ENCODE data around the gene DEPDC7.

Gene DEPDC7

DNA sequence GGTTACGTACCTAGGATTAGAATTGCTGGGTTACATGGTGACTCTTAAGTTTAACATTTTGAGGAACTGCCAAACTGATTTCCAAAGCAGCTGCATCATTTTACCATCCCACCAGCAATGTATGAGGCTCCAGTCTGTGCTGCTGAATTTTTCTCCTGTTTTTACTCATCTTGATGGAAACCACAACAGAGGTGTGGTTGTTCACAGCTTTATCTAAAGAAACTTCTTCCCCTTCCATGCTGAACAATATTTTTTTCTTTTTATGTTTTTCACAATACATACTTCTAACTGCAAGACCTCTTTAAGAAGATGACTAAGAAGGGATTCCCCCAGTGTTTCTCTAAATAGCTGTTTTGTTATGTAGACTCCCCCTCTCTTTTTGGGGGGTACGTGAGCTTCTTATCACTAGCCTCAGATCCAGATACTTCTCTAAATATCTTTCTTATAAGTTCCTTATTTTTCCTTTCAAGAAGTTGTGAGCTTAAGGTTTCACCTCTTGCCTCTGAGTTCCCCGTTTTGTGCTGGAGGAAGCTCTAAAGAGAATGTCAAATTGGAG lies 47.7 kb downstream of the DEPDC7 start:
- no peak for DNase-seq

DNA sequence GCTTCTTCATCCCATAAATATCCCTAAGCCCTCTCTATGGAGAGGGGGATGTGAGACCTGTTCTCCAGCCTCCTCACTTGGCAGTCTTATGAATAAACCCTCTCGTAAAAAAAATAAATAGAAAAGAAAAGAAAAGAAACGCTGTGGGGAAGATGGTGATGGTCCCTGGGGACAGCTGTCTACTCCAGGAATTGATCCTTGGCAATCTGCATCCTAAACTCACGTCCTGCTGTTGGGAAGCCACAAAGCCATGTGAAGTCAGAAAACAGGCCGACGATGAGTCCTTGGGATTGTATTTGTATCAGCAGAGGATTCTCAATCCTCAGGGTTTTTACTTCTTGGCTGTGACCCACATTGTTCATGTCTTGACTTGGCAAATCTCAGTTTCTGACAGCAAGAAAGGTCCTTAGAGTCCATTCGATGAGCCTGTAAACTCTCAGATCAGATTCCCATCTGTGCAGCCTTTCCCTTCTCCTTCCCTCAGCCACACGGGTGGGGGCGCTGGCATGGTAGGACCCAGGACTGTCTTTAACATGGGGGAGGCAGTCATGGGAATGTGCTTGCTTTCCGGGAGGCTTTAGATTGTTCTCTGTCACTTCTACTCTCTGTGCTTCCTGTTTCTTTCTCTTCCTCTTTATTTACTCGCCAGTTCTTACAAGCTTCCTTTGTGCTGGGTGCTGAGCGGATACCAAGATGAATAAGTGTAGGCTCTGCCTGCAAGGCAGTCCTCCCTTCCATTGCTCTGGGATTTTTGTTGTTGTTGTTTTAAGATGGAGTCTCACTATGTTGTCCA lies 48.6 kb downstream of the DEPDC7 start:
- peak in 4 of 14 donors; percentile 7 to 16 (median 10) for DNase-seq

DNA sequence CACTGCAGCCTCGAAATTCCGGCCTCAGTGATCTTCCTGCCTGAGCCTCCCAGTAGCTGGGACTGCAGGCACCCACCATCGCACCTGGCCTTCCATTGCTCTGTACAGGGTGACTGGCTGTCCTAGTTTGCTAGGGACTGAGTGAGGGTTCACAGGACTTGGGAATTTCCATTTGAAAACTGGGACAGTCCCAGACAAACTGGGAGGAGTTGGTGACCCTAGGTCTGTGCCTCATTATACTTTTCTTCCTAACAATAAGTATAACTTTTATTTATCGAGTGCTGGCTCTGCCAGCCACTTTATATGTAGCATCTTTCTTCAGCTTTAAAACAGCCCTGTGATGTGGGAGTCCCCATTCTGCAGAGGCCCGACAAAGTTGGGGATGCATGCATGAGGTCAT lies 49.2 kb downstream of the DEPDC7 start:
- DNase-seq: no peak

DNA sequence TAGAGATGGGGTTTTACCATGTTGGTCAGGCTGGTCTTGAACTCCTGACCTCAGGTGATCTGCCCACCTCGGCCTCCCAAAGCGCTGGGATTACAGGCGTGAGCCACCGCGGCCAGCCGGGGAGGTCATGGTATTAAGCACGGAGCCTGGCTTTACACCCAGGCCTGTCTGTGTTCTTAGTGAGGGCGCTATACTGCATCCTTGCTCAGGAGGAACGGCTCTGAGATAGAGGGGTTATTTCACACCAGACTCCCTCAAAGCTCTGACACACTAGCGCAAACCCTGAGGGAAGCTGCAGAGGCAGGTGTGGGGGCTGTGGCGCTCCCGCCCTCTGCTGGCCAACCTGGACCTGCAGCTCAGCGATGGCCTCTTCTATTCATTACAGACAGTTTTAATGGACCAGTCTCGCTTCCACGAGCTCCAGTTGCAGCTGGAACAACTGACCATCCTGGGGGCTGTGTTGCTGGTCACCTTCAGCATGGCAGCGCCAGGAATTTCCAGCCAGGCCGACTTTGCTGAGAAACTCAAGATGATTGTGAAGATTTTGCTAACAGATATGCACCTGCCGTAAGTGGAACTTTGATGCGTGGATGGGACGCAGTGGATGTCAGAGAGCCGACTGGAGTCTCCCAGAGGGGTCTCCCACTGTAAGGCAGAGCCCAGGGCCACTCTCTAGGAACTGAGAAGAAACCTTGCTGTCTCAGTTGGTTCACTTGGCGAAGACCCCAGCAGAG lies 49.9 kb downstream of the DEPDC7 start:
- peak in 10 of 14 donors; percentile 8 to 46 (median 18) for DNase-seq

DNA sequence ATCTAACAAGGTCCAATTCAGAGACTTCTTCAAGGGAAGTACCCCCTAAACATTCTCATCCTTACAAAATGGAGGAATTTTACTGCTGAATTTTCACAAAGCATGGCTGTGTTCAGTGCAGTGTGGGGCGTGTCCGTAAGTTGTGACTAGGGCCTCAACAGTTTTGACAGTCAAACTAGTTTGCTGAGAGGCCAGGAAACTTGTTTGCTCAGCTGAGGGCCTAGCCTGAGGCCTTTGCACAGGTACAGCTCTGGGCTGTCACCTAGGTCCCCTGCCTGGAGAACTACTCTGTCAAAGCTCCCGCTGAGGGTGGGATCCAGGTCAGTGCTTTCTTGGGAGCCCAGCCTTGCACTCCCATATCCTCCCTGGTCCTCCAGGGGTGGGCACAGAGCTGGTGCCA lies 51.6 kb downstream of the DEPDC7 start:
- no peak for DNase-seq

DNA sequence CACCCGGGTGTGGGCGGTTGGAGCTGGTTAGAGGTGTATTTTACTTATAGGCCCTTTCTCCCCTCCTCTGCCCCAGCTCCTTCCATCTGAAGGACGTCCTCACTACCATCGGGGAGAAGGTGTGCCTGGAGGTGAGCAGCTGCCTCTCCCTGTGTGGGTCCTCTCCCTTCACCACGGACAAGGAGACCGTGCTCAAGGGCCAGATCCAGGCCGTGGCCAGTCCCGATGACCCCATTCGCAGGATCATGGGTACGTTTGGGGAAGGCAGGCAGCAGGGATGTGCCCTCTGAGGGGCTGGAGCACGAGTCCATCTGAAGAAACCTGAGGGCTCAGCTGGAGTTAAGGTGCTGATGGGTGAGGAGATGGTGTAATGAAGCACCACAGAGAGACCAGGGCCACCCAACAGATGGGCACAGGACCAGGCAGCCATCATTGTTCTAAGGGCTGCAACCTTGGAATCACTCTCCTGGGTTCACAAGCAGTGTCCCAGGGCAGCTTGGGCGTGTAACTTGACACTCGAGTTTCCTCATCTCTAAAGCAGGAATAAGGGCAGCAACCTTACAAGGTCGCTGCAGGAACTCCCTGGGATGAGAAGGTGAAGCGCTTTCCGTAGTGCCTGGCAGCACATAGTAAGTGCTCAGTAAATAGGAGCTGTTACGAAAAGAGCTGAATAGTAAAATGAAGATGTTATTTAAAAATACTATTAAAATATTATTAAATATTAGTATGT lies 53.1 kb downstream of the DEPDC7 start:
- DNase-seq: no peak

DNA sequence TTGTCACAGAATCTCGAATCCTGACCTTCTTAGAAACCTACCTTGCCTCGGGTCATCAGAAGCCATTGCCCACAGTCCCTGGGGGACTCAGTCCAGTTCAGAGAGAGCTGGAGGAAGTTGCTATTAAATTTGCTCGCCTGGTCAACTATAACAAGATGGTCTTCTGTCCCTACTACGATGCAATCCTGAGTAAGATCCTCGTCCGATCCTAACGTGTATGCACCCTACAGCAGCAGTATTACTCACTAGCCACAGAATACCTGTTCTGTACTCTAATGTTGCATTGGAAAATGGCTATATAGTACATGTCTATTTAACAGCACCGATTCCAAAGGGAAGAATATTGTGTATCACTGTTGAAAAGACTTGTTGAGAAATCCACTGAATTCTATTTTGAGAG lies 56.8 kb downstream of the DEPDC7 start:
- no peak for DNase-seq

Data from C1 segment of cervical spinal cord (tissue), 14 donors.